MM.1S (cell line): ENCODE measurements around the gene ANKRD9.

Experiments
- DNase-seq: peaks from one replicate; pipeline ENCODE4 v3.0.0-alpha.2; 2015
- H2AFZ ChIP-seq: fragments of 300-600 bp; sonication (generic); 2 replicates; pipeline ENCODE4 v1.6.0; 2016; ENCODE audit warnings: antibody characterized with exemption, low read length
- H3F3A ChIP-seq: fragments of 300-600 bp; sonication (generic); 2 replicates; pipeline ENCODE4 v1.6.1; 2016; ENCODE audit warnings: mild to moderate bottlenecking, antibody characterized with exemption, low read length, moderate library complexity, mixed read lengths; ENCODE audit not compliant: insufficient read depth
- H3K27ac ChIP-seq: fragments of 300-600 bp; sonication (generic); 2 replicates; pipeline ENCODE4 v1.5.1; 2016; ENCODE audit warnings: mild to moderate bottlenecking, low read length
- H3K27me3 ChIP-seq: fragments of 300-600 bp; sonication (generic); replicated peaks from 2 replicates; pipeline ENCODE4 v1.6.0; 2016; ENCODE audit warnings: low read length; ENCODE audit not compliant: insufficient read depth
- H3K36me3 ChIP-seq: fragments of 300-600 bp; sonication (generic); replicated peaks from 2 replicates; pipeline ENCODE4 v1.6.1; 2016; ENCODE audit warnings: mild to moderate bottlenecking, low read length, mixed read lengths; ENCODE audit not compliant: insufficient read depth
- H3K4me1 ChIP-seq: fragments of 300-600 bp; sonication (generic); 2 replicates; pipeline ENCODE4 v1.6.1; 2016; ENCODE audit warnings: low read length, mixed read lengths
- H3K4me2 ChIP-seq: fragments of 300-600 bp; sonication (generic); 2 replicates; pipeline ENCODE4 v1.6.0; 2016; ENCODE audit warnings: low read depth, low read length
- H3K4me3 ChIP-seq: fragments of 300-600 bp; sonication (generic); 2 replicates; pipeline ENCODE4 v1.5.1; 2016; ENCODE audit warnings: low read length, mixed read lengths
- H3K79me2 ChIP-seq: fragments of 300-600 bp; sonication (generic); 2 replicates; pipeline ENCODE4 v1.6.1; 2016; ENCODE audit warnings: mixed run types, low read length, mixed read lengths
- H3K9ac ChIP-seq: fragments of 300-600 bp; sonication (generic); 2 replicates; pipeline ENCODE4 v1.6.1; 2016; ENCODE audit warnings: low read length, mixed read lengths
- H3K9me2 ChIP-seq: fragments of 300-600 bp; sonication (generic); replicated peaks from 2 replicates; pipeline ENCODE4 v1.6.1; 2016; ENCODE audit warnings: mild to moderate bottlenecking, low read length, mixed read lengths; ENCODE audit not compliant: insufficient read depth
- H3K9me3 ChIP-seq: fragments of 300-600 bp; sonication (generic); replicated peaks from 2 replicates; pipeline ENCODE4 v1.6.1; 2016; ENCODE audit warnings: mild to moderate bottlenecking, low read length, mixed read lengths; ENCODE audit not compliant: insufficient read depth
- H4K20me1 ChIP-seq: fragments of 300-600 bp; sonication (generic); 2 replicates; pipeline ENCODE4 v1.6.1; 2016; ENCODE audit warnings: mild to moderate bottlenecking, low read length, moderate library complexity, mixed read lengths; ENCODE audit not compliant: insufficient read depth
- CTCF ChIP-seq: fragments of 300-600 bp; sonication (generic); IDR thresholded peaks from 2 replicates; pipeline ENCODE4 v1.5.1; 2016; ENCODE audit warnings: antibody characterized with exemption, low read length, mixed read lengths
- EZH2 ChIP-seq: fragments of 300-600 bp; sonication (generic); optimal IDR thresholded peaks from 2 replicates; pipeline ENCODE3; 2017; ENCODE audit warnings: low read depth, mild to moderate bottlenecking, antibody characterized with exemption, low read length, mixed read lengths
- EZH2phosphoT487 ChIP-seq: fragments of 300-600 bp; sonication (generic); IDR thresholded peaks from 2 replicates; pipeline ENCODE4 v1.6.1; 2018; ENCODE audit warnings: antibody characterized with exemption, low read length

ANKRD9 gene

GRCh38 chr14:102491366-102491765 lies 18.2 kb downstream of the ANKRD9 start:
- TF ChIP-seq EZH2phosphoT487 = no peak
- TF ChIP-seq EZH2 = no peak
- no peak for TF ChIP-seq CTCF
- no peaks in the 10 kb centered on the region for H3K9me3 ChIP-seq
- no peaks in the 10 kb centered on the region for H3K79me2 ChIP-seq
- no peaks in the 10 kb centered on the region for H4K20me1 ChIP-seq
- H3K4me2 ChIP-seq = no peak overlapping the region
- no peak for DNase-seq
- H3K4me3 ChIP-seq = no peak overlapping the region
- no peaks in the 10 kb centered on the region for H3K36me3 ChIP-seq
- no peak overlapping the region for H3K27ac ChIP-seq
- no peaks in the 10 kb centered on the region for H3K4me1 ChIP-seq
- no peak overlapping the region for H3K9ac ChIP-seq
- H3K9me2 ChIP-seq = no peaks in the 10 kb centered on the region
- no peaks in the 10 kb centered on the region for H3K27me3 ChIP-seq
- H2AFZ ChIP-seq = no peak overlapping the region
- H3F3A ChIP-seq = no peaks in the 10 kb centered on the region

GRCh38 chr14:102490456-102490855 lies 19.1 kb downstream of the ANKRD9 start:
- Histone ChIP-seq H3K9me2 (no peaks in the 10 kb centered on the region), H4K20me1 (no peaks in the 10 kb centered on the region), H3K79me2 (no peaks in the 10 kb centered on the region), H3K4me1 (no peaks in the 10 kb centered on the region), H3K9ac (no peak overlapping the region), H3K27ac (no peak overlapping the region), H3K4me2 (no peak overlapping the region), H3F3A (no peaks in the 10 kb centered on the region), H3K36me3 (no peaks in the 10 kb centered on the region), H2AFZ (no peak overlapping the region), H3K27me3 (no peaks in the 10 kb centered on the region), H3K4me3 (no peak overlapping the region), H3K9me3 (no peaks in the 10 kb centered on the region)
- TF ChIP-seq EZH2phosphoT487 = no peak
- TF ChIP-seq CTCF = no peak
- no peak for TF ChIP-seq EZH2
- DNase-seq = no peak

- H3K9me2 ChIP-seq = no peaks in the 10 kb centered on the region
- no peaks in the 10 kb centered on the region for H3K9me3 ChIP-seq
- no peak for DNase-seq
- no peak overlapping the region for H3K4me3 ChIP-seq
- H3K9ac ChIP-seq = no peak overlapping the region
- no peak overlapping the region for H3K4me2 ChIP-seq
- H3K27ac ChIP-seq = no peak overlapping the region
- no peaks in the 10 kb centered on the region for H3K27me3 ChIP-seq
- no peaks in the 10 kb centered on the region for H4K20me1 ChIP-seq
- H3K79me2 ChIP-seq = no peaks in the 10 kb centered on the region
- H3F3A ChIP-seq = no peaks in the 10 kb centered on the region
- no peak for TF ChIP-seq CTCF
- no peak for TF ChIP-seq EZH2phosphoT487
- no peak for TF ChIP-seq EZH2
- no peaks in the 10 kb centered on the region for H3K4me1 ChIP-seq
- no peaks in the 10 kb centered on the region for H3K36me3 ChIP-seq
- no peak overlapping the region for H2AFZ ChIP-seq
These were observed 22.4 kb downstream of the ANKRD9 start for GRCh38 chr14:102487204-102487577.
